ENCODE measurements around the gene MACIR.

- no peak for TF ChIP-seq TBL1XR1 (IDR thresholded peaks at IDR 0.05; ENCODE audit: low read depth, low read length)
- no peak for TF ChIP-seq BHLHE40 (IDR thresholded peaks at IDR 0.05; ENCODE audit: borderline replicate concordance in 1 of 2, low read depth in 2 of 2, low read length in 1 of 2)
- no peak for TF ChIP-seq ZNF24 (IDR thresholded peaks at IDR 0.05)
- TF ChIP-seq ZZZ3 (IDR thresholded peaks at IDR 0.05; ENCODE audit: control insufficient read depth, insufficient read length, low read depth), result no peak
- no peak for TF ChIP-seq CTCF (IDR thresholded peaks at IDR 0.05 in 2 of 3, conservative IDR thresholded peaks at IDR 0.05 in 1 of 3; ENCODE audit: control insufficient read depth in 2 of 3, extremely low read depth in 1 of 3, insufficient read depth in 1 of 3, low read depth in 3 of 3, low read length in 3 of 3)
- no peak for TF ChIP-seq POLR2A (IDR thresholded peaks at IDR 0.05; ENCODE audit: low read depth, low read length)
- no peak for TF ChIP-seq ZNF274 (IDR thresholded peaks at IDR 0.05; ENCODE audit: insufficient read depth, insufficient read length)
- TF ChIP-seq YBX1 (IDR thresholded peaks at IDR 0.05), result no peak
- no peak for TF ChIP-seq EP300 (IDR thresholded peaks at IDR 0.05; ENCODE audit: borderline replicate concordance in 1 of 2, control insufficient read depth in 1 of 2, low read depth in 2 of 2, low read length in 2 of 2)
- no peak for TF ChIP-seq ATF2 (IDR thresholded peaks at IDR 0.05; ENCODE audit: low read length)
- no peak for TF ChIP-seq SP1 (IDR thresholded peaks at IDR 0.05; ENCODE audit: low read depth, low read length)
- no peak for TF ChIP-seq PBX3 (IDR thresholded peaks at IDR 0.05; ENCODE audit: insufficient replicate concordance, low read depth, low read length)
- TF ChIP-seq YY1 (IDR thresholded peaks at IDR 0.05; ENCODE audit: low read depth, low read length), result no peak
These were observed 4.5 kb downstream of the MACIR start for GRCh38 chr5:103263054-103263453.
